HUES64 (cell line): ENCODE data around the gene NDUFS8.

Experiments used
- H3K27ac ChIP-seq: 2 replicates; pipeline ENCODE4 v1.7.0; 2013; ENCODE audit warnings: low read depth, low read length, inconsistent platforms
- H3K27me3 ChIP-seq: 2 replicates; pipeline ENCODE4 v1.6.1; 2013; ENCODE audit warnings: mild to moderate bottlenecking, low read length; ENCODE audit not compliant: insufficient read depth
- H3K36me3 ChIP-seq: 2 replicates; pipeline ENCODE4 v1.6.1; 2013; ENCODE audit warnings: mild to moderate bottlenecking, low read length; ENCODE audit not compliant: insufficient read depth
- H3K4me1 ChIP-seq: 2 replicates; pipeline ENCODE4 v1.6.1; 2013; ENCODE audit warnings: mild to moderate bottlenecking, low read length, moderate library complexity; ENCODE audit not compliant: insufficient read depth
- H3K4me3 ChIP-seq: 2 replicates; pipeline ENCODE4 v1.5.1; 2013; ENCODE audit warnings: mild to moderate bottlenecking, low read length, moderate library complexity
- H3K9ac ChIP-seq: 2 replicates; pipeline ENCODE4 v1.6.1; 2013; ENCODE audit warnings: mild to moderate bottlenecking, low read depth, low read length
- H3K9me3 ChIP-seq: 2 replicates; pipeline ENCODE4 v1.6.1; 2013; ENCODE audit warnings: low read depth, low read length; ENCODE audit not compliant: insufficient read depth
- WGBS: fragments of 150-250, 120-280 bp; methylation state at CpG from one replicate; pipeline ENCODE4 v1.1.7; 2013; ENCODE audit warnings: missing lambda C conversion rate; 5-methylcytosine and 5-hydroxymethylcytosine counted together

NDUFS8 gene

GRCh38 chr11:68081691-68082090 is 51.2 kb downstream of the NDUFS8 start:
- Histone ChIP-seq H3K36me3 (peaks cover 49% of the 10 kb centered on the region), H3K27me3 (no peaks in the 10 kb centered on the region), H3K27ac (no peak overlapping the region), H3K4me1 (no peaks in the 10 kb centered on the region), H3K9ac (no peak overlapping the region), H3K9me3 (no peaks in the 10 kb centered on the region), H3K4me3 (no peak overlapping the region)
- 95% methylated on average over 9 of the region's 9 CpGs for WGBS

GRCh38 chr11:68082481-68082880 is 52.0 kb downstream of the NDUFS8 start:
- Histone ChIP-seq H3K27me3 (no peaks in the 10 kb centered on the region), H3K27ac (no peak overlapping the region), H3K4me3 (no peak overlapping the region), H3K4me1 (no peaks in the 10 kb centered on the region), H3K36me3 (peaks cover 45% of the 10 kb centered on the region), H3K9ac (no peak overlapping the region), H3K9me3 (no peaks in the 10 kb centered on the region)
- 100% methylated on average over 1 of the region's 3 CpGs for WGBS

- Histone ChIP-seq H3K27me3 (no peaks in the 10 kb centered on the region), H3K4me3 (no peak overlapping the region), H3K36me3 (peaks cover 36% of the 10 kb centered on the region), H3K27ac (no peak overlapping the region), H3K9ac (no peak overlapping the region), H3K9me3 (no peaks in the 10 kb centered on the region), H3K4me1 (no peaks in the 10 kb centered on the region)
- 92% methylated on average over 3 of the region's 3 CpGs for WGBS
Measured at GRCh38 chr11:68083517-68083916, 53.0 kb downstream of the NDUFS8 start.
